ENCODE data around the gene SMAD4. TPM values are rescaled to one million over a fixed set of nuclear protein-coding genes. Genes with fewer than 3 reads are reported as not detected.

Gene SMAD4
- total and polyA plus RNA-seq, 2 experiments from 2014 or later, result 41.9 to 103 TPM

DNA sequence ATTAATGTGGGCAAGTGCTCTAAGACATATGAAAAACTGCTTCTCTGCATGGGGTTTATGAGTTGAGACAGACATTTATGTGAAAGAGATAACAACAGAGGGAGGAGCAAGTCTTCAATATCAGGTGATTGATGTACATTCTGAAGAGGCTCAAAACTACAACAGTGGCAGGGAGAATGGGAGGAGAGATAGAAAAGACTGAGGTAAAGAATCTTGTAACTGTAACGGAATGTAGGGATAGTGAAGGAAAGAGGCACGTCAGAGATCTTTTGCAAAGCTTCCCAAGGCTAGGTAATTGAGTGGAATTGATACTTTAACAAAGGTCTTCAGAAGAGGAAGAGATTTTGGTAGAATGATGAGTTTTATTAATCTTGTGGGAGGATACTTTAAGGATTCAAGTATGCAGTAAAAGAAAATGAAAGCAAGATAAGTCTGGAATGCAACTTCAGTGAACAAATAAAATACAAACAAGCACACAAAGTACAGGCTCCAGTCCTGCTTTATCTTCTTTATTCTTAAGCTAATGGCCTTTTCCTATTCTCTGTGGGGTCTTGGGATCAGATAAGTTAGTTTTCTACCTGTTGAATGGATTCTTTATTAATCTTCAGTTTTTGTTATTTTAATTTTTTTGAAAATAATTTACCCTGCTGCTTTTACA, 15.0 kb downstream of the SMAD4 start:
- Histone ChIP-seq H4K20me1 (replicated peaks; ENCODE audit: insufficient read depth) (peaks cover 7% of the 10 kb centered on the region), H2AFZ (no peak overlapping the region), H3K79me2 (replicated peaks; ENCODE audit: insufficient read depth) (peaks cover 81% of the 10 kb centered on the region), H3K27me3 (ENCODE audit: insufficient read depth) (no peaks in the 10 kb centered on the region), H3K9me2 (ENCODE audit: insufficient read depth) (no peaks in the 10 kb centered on the region), H3F3A (replicated peaks; ENCODE audit: low read depth) (no peaks in the 10 kb centered on the region), H3K4me3 (no peak overlapping the region), H3K4me1 (ENCODE audit: insufficient read depth) (peaks cover 56% of the 10 kb centered on the region), H3K36me3 (ENCODE audit: insufficient read depth) (no peaks in the 10 kb centered on the region), H3K4me2 (peak overlapping the region; percentile 33), H3K27ac (ENCODE audit: low read depth) (peak overlapping the region; percentile 14)
- H3K4me1 Mint-ChIP-seq, result peaks cover 50% of the 10 kb centered on the region
- peak overlapping the region; percentile 14; the same call in 2 of the 3 replicates for H3K4me3 Mint-ChIP-seq
- no peaks in the 10 kb centered on the region for H3K9me3 Mint-ChIP-seq
- ATAC-seq (peak; percentile 44), DNase-seq (ENCODE audit: low spot score) (peak; percentile 26)
- no peak for TF ChIP-seq JUNB (IDR thresholded peaks at IDR 0.05; ENCODE audit: unreplicated experiment)
- TF ChIP-seq NANOG (IDR thresholded peaks at IDR 0.05; ENCODE audit: borderline replicate concordance), result no peak
- no peak for TF ChIP-seq EZH2 (IDR thresholded peaks at IDR 0.05; ENCODE audit: low read depth, unreplicated experiment)
- TF ChIP-seq POLR2AphosphoS5 (IDR thresholded peaks at IDR 0.05; ENCODE audit: low read depth), result no peak
- TF ChIP-seq ETS1 (IDR thresholded peaks at IDR 0.05), result no peak
- no peak for TF ChIP-seq EZH2phosphoT487 (IDR thresholded peaks at IDR 0.05; ENCODE audit: unreplicated experiment)
- no peak for TF ChIP-seq STAT1 (IDR thresholded peaks at IDR 0.05; ENCODE audit: unreplicated experiment)
- H3K27me3 Mint-ChIP-seq (ENCODE audit: insufficient read depth, low read depth, poor library complexity), result peaks cover 1% of the 10 kb centered on the region
- H3K27ac Mint-ChIP-seq, result peak overlapping the region; percentile 78
- H3K36me3 Mint-ChIP-seq (ENCODE audit: low read depth), result peaks cover 26% of the 10 kb centered on the region; the same call in 2 of the 3 replicates

DNA sequence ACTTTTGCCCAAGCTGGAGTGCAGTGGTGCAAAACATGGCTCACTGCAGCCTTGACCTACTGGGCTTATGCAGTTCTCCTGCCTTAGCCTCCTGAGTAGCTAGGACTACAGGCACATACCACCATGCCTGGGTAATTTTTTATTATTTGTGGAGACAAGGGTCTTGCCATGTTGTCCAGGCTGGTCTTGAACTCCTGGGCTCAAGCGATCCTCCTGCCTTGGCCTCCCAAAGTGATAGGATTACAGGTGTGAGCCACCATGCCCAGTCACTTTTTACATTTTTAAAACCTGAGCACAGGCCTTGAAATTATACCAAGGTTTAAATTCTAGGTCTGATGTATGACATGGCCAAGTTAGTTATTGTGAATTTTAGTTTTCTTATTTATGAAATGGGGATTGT, 18.2 kb downstream of the SMAD4 start:
- no peaks in the 10 kb centered on the region for H3K9me3 Mint-ChIP-seq
- DNase-seq (ENCODE audit: low spot score), result no peak
- H3K36me3 Mint-ChIP-seq (ENCODE audit: low read depth), result peaks cover 38% of the 10 kb centered on the region; the same call in 2 of the 3 replicates
- no peak for ATAC-seq
- peak overlapping the region; percentile 79; the same call in 1 of the 2 replicates for H3K27ac Mint-ChIP-seq
- H3K27me3 Mint-ChIP-seq (ENCODE audit: insufficient read depth, low read depth, poor library complexity), result peaks cover 7% of the 10 kb centered on the region
- no peaks in the 10 kb centered on the region for H3F3A ChIP-seq (replicated peaks; ENCODE audit: low read depth)
- H3K36me3 ChIP-seq (ENCODE audit: insufficient read depth), result no peaks in the 10 kb centered on the region
- H3K4me1 Mint-ChIP-seq, result peaks cover 50% of the 10 kb centered on the region
- H3K4me1 ChIP-seq (ENCODE audit: insufficient read depth), result peaks cover 53% of the 10 kb centered on the region
- no peak overlapping the region for H3K4me3 Mint-ChIP-seq
- H3K4me2 ChIP-seq, result peak overlapping the region; percentile 46; the same call in 1 of the 2 replicates
- H4K20me1 ChIP-seq (replicated peaks; ENCODE audit: insufficient read depth), result no peaks in the 10 kb centered on the region; the same call in 1 of the 2 replicates
- H3K79me2 ChIP-seq (replicated peaks; ENCODE audit: insufficient read depth), result peaks cover 72% of the 10 kb centered on the region
- no peak overlapping the region for H3K4me3 ChIP-seq
- H2AFZ ChIP-seq, result no peak overlapping the region
- TF ChIP-seq, protein P1, sequence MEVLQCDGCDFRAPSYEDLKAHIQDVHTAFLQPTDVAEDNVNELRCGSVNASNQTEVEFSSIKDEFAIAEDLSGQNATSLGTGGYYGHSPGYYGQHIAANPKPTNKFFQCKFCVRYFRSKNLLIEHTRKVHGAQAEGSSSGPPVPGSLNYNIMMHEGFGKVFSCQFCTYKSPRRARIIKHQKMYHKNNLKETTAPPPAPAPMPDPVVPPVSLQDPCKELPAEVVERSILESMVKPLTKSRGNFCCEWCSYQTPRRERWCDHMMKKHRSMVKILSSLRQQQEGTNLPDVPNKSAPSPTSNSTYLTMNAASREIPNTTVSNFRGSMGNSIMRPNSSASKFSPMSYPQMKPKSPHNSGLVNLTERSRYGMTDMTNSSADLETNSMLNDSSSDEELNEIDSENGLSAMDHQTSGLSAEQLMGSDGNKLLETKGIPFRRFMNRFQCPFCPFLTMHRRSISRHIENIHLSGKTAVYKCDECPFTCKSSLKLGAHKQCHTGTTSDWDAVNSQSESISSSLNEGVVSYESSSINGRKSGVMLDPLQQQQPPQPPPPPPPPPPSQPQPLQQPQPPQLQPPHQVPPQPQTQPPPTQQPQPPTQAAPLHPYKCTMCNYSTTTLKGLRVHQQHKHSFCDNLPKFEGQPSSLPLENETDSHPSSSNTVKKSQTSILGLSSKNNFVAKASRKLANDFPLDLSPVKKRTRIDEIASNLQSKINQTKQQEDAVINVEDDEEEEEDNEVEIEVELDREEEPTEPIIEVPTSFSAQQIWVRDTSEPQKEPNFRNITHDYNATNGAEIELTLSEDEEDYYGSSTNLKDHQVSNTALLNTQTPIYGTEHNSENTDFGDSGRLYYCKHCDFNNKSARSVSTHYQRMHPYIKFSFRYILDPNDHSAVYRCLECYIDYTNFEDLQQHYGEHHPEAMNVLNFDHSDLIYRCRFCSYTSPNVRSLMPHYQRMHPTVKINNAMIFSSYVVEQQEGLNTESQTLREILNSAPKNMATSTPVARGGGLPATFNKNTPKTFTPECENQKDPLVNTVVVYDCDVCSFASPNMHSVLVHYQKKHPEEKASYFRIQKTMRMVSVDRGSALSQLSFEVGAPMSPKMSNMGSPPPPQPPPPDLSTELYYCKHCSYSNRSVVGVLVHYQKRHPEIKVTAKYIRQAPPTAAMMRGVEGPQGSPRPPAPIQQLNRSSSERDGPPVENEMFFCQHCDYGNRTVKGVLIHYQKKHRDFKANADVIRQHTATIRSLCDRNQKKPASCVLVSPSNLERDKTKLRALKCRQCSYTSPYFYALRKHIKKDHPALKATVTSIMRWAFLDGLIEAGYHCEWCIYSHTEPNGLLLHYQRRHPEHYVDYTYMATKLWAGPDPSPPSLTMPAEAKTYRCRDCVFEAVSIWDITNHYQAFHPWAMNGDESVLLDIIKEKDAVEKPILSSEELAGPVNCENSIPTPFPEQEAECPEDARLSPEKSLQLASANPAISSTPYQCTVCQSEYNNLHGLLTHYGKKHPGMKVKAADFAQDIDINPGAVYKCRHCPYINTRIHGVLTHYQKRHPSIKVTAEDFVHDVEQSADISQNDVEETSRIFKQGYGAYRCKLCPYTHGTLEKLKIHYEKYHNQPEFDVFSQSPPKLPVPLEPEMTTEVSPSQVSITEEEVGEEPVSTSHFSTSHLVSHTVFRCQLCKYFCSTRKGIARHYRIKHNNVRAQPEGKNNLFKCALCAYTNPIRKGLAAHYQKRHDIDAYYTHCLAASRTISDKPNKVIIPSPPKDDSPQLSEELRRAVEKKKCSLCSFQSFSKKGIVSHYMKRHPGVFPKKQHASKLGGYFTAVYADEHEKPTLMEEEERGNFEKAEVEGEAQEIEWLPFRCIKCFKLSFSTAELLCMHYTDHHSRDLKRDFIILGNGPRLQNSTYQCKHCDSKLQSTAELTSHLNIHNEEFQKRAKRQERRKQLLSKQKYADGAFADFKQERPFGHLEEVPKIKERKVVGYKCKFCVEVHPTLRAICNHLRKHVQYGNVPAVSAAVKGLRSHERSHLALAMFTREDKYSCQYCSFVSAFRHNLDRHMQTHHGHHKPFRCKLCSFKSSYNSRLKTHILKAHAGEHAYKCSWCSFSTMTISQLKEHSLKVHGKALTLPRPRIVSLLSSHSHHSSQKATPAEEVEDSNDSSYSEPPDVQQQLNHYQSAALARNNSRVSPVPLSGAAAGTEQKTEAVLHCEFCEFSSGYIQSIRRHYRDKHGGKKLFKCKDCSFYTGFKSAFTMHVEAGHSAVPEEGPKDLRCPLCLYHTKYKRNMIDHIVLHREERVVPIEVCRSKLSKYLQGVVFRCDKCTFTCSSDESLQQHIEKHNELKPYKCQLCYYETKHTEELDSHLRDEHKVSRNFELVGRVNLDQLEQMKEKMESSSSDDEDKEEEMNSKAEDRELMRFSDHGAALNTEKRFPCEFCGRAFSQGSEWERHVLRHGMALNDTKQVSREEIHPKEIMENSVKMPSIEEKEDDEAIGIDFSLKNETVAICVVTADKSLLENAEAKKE (CRISPR knock-in tag; IDR thresholded peaks at IDR 0.05), result no peak
- TF ChIP-seq EZH2 (IDR thresholded peaks at IDR 0.05; ENCODE audit: low read depth, unreplicated experiment) (no peak), ZNF331 (CRISPR knock-in tag; IDR thresholded peaks at IDR 0.05; ENCODE audit: low read depth) (no peak)
- no peaks in the 10 kb centered on the region for H3K9me2 ChIP-seq (ENCODE audit: insufficient read depth)
- no peaks in the 10 kb centered on the region for H3K27me3 ChIP-seq (ENCODE audit: insufficient read depth)
- peak overlapping the region; percentile 68 for H3K27ac ChIP-seq (ENCODE audit: low read depth)
